ENCODE data around the gene ARNT2. TPM values are rescaled to one million over a fixed set of nuclear protein-coding genes. Genes with fewer than 3 reads are reported as not detected.

The ARNT2 gene
- total RNA-seq, 6 experiments from 2014 or later, result 2.4 to 16.6 (median 15.5) TPM

DNA sequence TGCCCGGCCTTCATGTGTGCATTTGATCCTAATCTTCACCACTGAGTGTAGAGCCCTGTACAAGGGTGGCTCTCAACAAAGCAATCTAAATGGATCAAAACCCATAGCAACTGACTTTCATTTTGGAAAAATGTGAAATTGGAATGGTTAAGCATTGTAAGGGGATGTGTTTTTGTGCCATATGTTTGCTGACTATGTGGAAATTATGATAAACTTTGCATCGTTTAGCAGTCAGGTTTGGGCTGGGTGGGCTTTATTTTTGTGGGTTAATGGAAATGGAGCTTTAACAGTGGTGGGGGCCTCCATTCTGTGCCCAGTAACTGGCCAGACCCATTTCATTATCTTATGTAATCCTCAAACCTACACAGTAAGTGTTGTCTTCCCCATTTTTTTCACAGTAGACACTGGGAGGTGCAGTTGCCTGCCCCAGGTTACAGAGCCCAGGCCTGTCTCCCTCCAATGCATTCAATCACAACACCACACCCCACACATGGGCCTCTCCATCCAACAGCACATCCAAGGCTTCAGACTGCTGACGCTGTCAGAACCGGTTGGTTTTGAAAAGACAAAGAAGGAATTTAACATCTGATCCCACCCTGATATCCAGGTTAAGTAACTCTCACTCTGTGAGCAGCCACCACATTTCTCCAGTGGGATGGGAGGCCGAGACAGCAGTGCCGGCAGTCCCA is 154.6 kb downstream of the ARNT2 start:
- peaks cover 26% of the 10 kb centered on the region for H3K36me3 Mint-ChIP-seq (ENCODE audit: low read depth)
- peaks cover 3% of the 10 kb centered on the region for H3K27me3 Mint-ChIP-seq (ENCODE audit: insufficient read depth)
- no peak for TF ChIP-seq CTCF (IDR thresholded peaks at IDR 0.05)
- no peaks in the 10 kb centered on the region for H3K9me3 Mint-ChIP-seq
- H3K4me3 Mint-ChIP-seq, result no peak overlapping the region
- H3K4me1 Mint-ChIP-seq (ENCODE audit: low read depth), result peaks cover 17% of the 10 kb centered on the region
- DNase-seq, result no peak
- no peak overlapping the region for H3K27ac Mint-ChIP-seq

DNA sequence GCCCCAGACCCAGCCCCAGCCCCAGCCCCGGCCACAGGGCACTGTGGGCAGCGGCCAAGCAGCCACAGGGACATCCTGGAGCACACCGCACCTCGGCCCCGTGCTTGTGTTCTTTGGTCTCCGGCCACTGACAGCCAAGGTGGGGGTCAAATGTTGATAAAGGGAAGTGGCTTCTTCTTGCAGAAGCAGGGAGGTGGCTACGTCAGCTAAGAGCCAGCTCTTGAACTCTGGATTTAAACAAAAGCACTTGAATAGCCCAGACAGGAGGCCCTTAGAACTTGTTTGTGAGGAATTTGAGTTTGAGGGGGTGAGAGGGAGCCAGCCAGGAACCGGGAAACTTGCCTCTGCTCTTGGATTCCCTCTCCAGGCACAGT is 155.1 kb downstream of the ARNT2 start:
- no peak overlapping the region for H3K4me3 Mint-ChIP-seq
- DNase-seq, result no peak
- H3K4me1 Mint-ChIP-seq (ENCODE audit: low read depth), result peaks cover 15% of the 10 kb centered on the region
- no peak for TF ChIP-seq CTCF (IDR thresholded peaks at IDR 0.05)
- peaks cover 26% of the 10 kb centered on the region for H3K36me3 Mint-ChIP-seq (ENCODE audit: low read depth)
- H3K27ac Mint-ChIP-seq, result no peak overlapping the region
- H3K9me3 Mint-ChIP-seq, result no peaks in the 10 kb centered on the region
- peaks cover 3% of the 10 kb centered on the region for H3K27me3 Mint-ChIP-seq (ENCODE audit: insufficient read depth)

- Mint-ChIP-seq H3K27ac (no peak overlapping the region), H3K27me3 (ENCODE audit: insufficient read depth) (peaks cover 2% of the 10 kb centered on the region), H3K9me3 (no peaks in the 10 kb centered on the region), H3K4me3 (no peak overlapping the region), H3K36me3 (ENCODE audit: low read depth) (peaks cover 24% of the 10 kb centered on the region), H3K4me1 (ENCODE audit: low read depth) (peaks cover 11% of the 10 kb centered on the region)
- TF ChIP-seq CTCF (IDR thresholded peaks at IDR 0.05), result no peak
- DNase-seq, result no peak
These were observed 155.6 kb downstream of the ARNT2 start for GRCh38 chr15:80559761-80560160.

- Mint-ChIP-seq H3K27ac (no peak overlapping the region), H3K4me1 (ENCODE audit: low read depth) (peaks cover 12% of the 10 kb centered on the region)
These were observed 156.6 kb downstream of the ARNT2 start for GRCh38 chr15:80560601-80561400.

DNA sequence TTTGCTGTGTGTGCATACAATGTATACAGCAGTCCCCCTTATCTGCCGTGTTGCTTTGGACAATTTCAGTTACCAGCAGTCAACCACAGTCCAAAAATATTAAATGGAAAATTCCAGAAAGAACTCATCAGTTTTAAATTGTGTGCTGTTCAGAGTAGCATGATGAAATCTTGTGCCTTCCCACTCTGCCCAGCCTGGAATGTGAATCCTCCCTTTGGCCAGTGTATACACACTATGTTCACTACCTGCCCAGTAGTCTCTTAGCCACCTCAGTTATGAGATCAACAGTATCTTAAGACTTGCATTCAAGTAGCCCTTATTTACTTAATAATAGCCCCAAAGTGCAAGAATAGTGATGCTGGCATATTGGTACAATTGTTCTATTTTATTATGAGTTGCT is 157.3 kb downstream of the ARNT2 start:
- no peak for DNase-seq
- H3K36me3 Mint-ChIP-seq (ENCODE audit: low read depth), result peaks cover 16% of the 10 kb centered on the region; the same call in 1 of the 2 replicates

More at GRCh38 chr15:80560601-80561400, 156.6 kb downstream of the ARNT2 start:
- H3K36me3 Mint-ChIP-seq (ENCODE audit: low read depth), result peaks cover 17% of the 10 kb centered on the region; the same call in 1 of the 2 replicates
- no peaks in the 10 kb centered on the region; the same call in none of the 2 replicates for H3K27me3 Mint-ChIP-seq (ENCODE audit: insufficient read depth)
- no peaks in the 10 kb centered on the region for H3K9me3 Mint-ChIP-seq
- DNase-seq, result no peak
- H3K4me3 Mint-ChIP-seq, result no peak overlapping the region
- TF ChIP-seq CTCF (IDR thresholded peaks at IDR 0.05), result no peak

More for the DNA sequence above, 157.3 kb downstream of the ARNT2 start:
- TF ChIP-seq CTCF (IDR thresholded peaks at IDR 0.05), result no peak
- Mint-ChIP-seq H3K4me3 (no peak overlapping the region), H3K4me1 (ENCODE audit: low read depth) (peaks cover 12% of the 10 kb centered on the region), H3K27ac (no peak overlapping the region), H3K9me3 (no peaks in the 10 kb centered on the region), H3K27me3 (ENCODE audit: insufficient read depth) (no peaks in the 10 kb centered on the region; the same call in none of the 2 replicates)

Data from HFFc6 (cell line).